Progenitor cell of endocrine pancreas (in vitro differentiated cells): ENCODE data around the gene TNIK. TPM values are rescaled to one million over a fixed set of nuclear protein-coding genes. Genes with fewer than 3 reads are reported as not detected.

Experiments used
- DNase-seq: peaks from one replicate; pipeline ENCODE4 v3.0.0; 2021; ENCODE audit warnings: low spot score; ENCODE audit not compliant: unreplicated experiment
- H3K27ac Mint-ChIP-seq: 2 replicates; pipeline ENCODE4 v1.8.0; 2021; ENCODE audit warnings: mild to moderate bottlenecking, moderate library complexity, mixed read lengths
- H3K27me3 Mint-ChIP-seq: 2 replicates; pipeline ENCODE4 v1.8.0; 2021; ENCODE audit warnings: mixed read lengths
- H3K36me3 Mint-ChIP-seq: 2 replicates; pipeline ENCODE4 v1.8.0; 2022; ENCODE audit warnings: mixed read lengths; ENCODE audit not compliant: insufficient read depth
- H3K4me1 Mint-ChIP-seq: 2 replicates; pipeline ENCODE4 v1.8.0; 2021; ENCODE audit warnings: low read depth, mixed read lengths
- H3K4me3 Mint-ChIP-seq: 2 replicates; pipeline ENCODE4 v1.8.0; 2021; ENCODE audit warnings: low read depth, mild to moderate bottlenecking, moderate library complexity, mixed read lengths
- H3K9me3 Mint-ChIP-seq: 2 replicates; pipeline ENCODE4 v1.8.0; 2021; ENCODE audit warnings: low read depth, mixed read lengths
- CTCF ChIP-seq: fragments of 200-600 bp; sonication (generic); IDR thresholded peaks from one replicate; pipeline ENCODE4 v1.5.0; 2021; ENCODE audit warnings: antibody characterized with exemption, mild to moderate bottlenecking; ENCODE audit not compliant: unreplicated experiment
- total RNA-seq: library from RNA; stranded (reverse); gene quantifications from 2 replicates; pipeline ENCODE4 v1.2.1, GENCODE V29; 2021

Gene TNIK
- total RNA-seq, 1 donor from 2014 or later: 15.7 TPM

GRCh38 chr3:171301998-171302397 lies 158.2 kb downstream of the TNIK start:
- Mint-ChIP-seq H3K36me3 (no peaks in the 10 kb centered on the region), H3K27me3 (no peaks in the 10 kb centered on the region), H3K9me3 (no peaks in the 10 kb centered on the region), H3K27ac (no peak overlapping the region), H3K4me3 (no peak overlapping the region), H3K4me1 (no peaks in the 10 kb centered on the region)
- TF ChIP-seq CTCF: no peak
- DNase-seq: no peak

GRCh38 chr3:171301002-171301401 lies 159.2 kb downstream of the TNIK start:
- Mint-ChIP-seq H3K27me3 (no peaks in the 10 kb centered on the region), H3K4me1 (no peaks in the 10 kb centered on the region), H3K36me3 (no peaks in the 10 kb centered on the region), H3K9me3 (no peaks in the 10 kb centered on the region), H3K27ac (no peak overlapping the region), H3K4me3 (no peak overlapping the region)
- TF ChIP-seq CTCF: no peak
- DNase-seq: no peak

- H3K4me3 Mint-ChIP-seq: no peak overlapping the region
- H3K4me1 Mint-ChIP-seq: no peaks in the 10 kb centered on the region
- no peak overlapping the region for H3K27ac Mint-ChIP-seq
- H3K36me3 Mint-ChIP-seq: no peaks in the 10 kb centered on the region
- H3K9me3 Mint-ChIP-seq: no peaks in the 10 kb centered on the region
- no peak for TF ChIP-seq CTCF
- no peak for DNase-seq
- H3K27me3 Mint-ChIP-seq: no peaks in the 10 kb centered on the region
Measured at GRCh38 chr3:171297951-171298350, 162.3 kb downstream of the TNIK start.

- DNase-seq: no peak
- Mint-ChIP-seq H3K36me3 (no peaks in the 10 kb centered on the region), H3K27ac (no peak overlapping the region), H3K4me1 (peaks cover 2% of the 10 kb centered on the region), H3K4me3 (no peak overlapping the region), H3K27me3 (no peaks in the 10 kb centered on the region), H3K9me3 (no peaks in the 10 kb centered on the region)
- TF ChIP-seq CTCF: no peak
Measured at GRCh38 chr3:171297207-171297606, 163.0 kb downstream of the TNIK start.

GRCh38 chr3:171295484-171296373 lies 164.5 kb downstream of the TNIK start:
- H3K9me3 Mint-ChIP-seq: no peaks in the 10 kb centered on the region
- H3K36me3 Mint-ChIP-seq: no peaks in the 10 kb centered on the region
- no peak for TF ChIP-seq CTCF
- no peak overlapping the region for H3K4me3 Mint-ChIP-seq
- H3K27ac Mint-ChIP-seq: no peak overlapping the region
- DNase-seq: no peak
- peaks cover 2% of the 10 kb centered on the region for H3K4me1 Mint-ChIP-seq
- no peaks in the 10 kb centered on the region for H3K27me3 Mint-ChIP-seq
